HEK293 (cell line): Measurements from ENCODE around the gene AOAH.

Experiments used
- CTCF ChIA-PET: fragments of 350-600 bp; formaldehyde crosslinking; extraction: SDS; loops from one replicate; lab custom pipeline; 2021; ENCODE audit warnings: antibody characterized with exemption; lab: Yijun Ruan, JAX
- POLR2A ChIA-PET: fragments of 300-600 bp; formaldehyde crosslinking; extraction: SDS; loops from one replicate; lab custom pipeline; 2020; ENCODE audit warnings: antibody characterized with exemption, inconsistent platforms; lab: Yijun Ruan, JAX
- H3K27ac ChIP-seq: fragments of 200-500 bp; sonication (Bioruptor generic); 2 replicates; pipeline ENCODE4 v1.5.1; 2014; ENCODE audit warnings: low read depth, low read length, control low read depth, inconsistent platforms; ENCODE audit errors: extremely low read depth
- H3K36me3 ChIP-seq, 2 experiments: fragments of 200-500 bp in 1 of 2; sonication (Bioruptor generic) in 1 of 2; 1 replicate in 1 of 2; 2 replicates in 1 of 2; pipeline ENCODE4 v1.5.1; 2014 to 2017; ENCODE audit warnings: inconsistent platforms in 2 of 2, low read length in 2 of 2; ENCODE audit not compliant: control insufficient read depth in 2 of 2, insufficient read depth in 1 of 2
- H3K4me1 ChIP-seq: fragments of 200-500 bp; sonication (Bioruptor generic); 2 replicates; pipeline ENCODE4 v1.5.1; 2014; ENCODE audit warnings: mild to moderate bottlenecking, low read length, inconsistent platforms; ENCODE audit not compliant: control insufficient read depth, insufficient read depth
- H3K4me3 ChIP-seq: 2 replicates; pipeline ENCODE4 v1.5.1; 2011; ENCODE audit warnings: low read depth, mild to moderate bottlenecking, control low read depth, low read length, moderate library complexity
- H3K9me3 ChIP-seq: fragments of 200-500 bp; sonication (Bioruptor generic); 2 replicates; pipeline ENCODE4 v1.5.1; 2014; ENCODE audit warnings: low read depth, low read length, inconsistent platforms; ENCODE audit not compliant: control insufficient read depth, insufficient read depth
- EGR2 ChIP-seq: fragments of 450-650 bp; formaldehyde crosslinking; IDR thresholded peaks from 2 replicates; pipeline ENCODE4 v1.5.1; 2016; ENCODE audit warnings: low read depth, missing biosample characterization, missing genetic modification characterization
- KLF17 ChIP-seq: fragments of 450-650 bp; formaldehyde crosslinking; IDR thresholded peaks from 2 replicates; pipeline ENCODE4 v1.5.1; 2016; ENCODE audit warnings: missing biosample characterization, missing genetic modification characterization
- MEIS1 ChIP-seq: sonication (generic); formaldehyde crosslinking; IDR thresholded peaks from 2 replicates; pipeline ENCODE4 v1.8.1; 2022; ENCODE audit warnings: missing genetic modification reagents, mild to moderate bottlenecking, borderline replicate concordance
- OVOL3 ChIP-seq: fragments of 450-650 bp; formaldehyde crosslinking; IDR thresholded peaks from 2 replicates; pipeline ENCODE4 v1.5.1; 2016; ENCODE audit warnings: missing biosample characterization, missing genetic modification characterization
- PBX3 ChIP-seq: sonication (generic); formaldehyde crosslinking; IDR thresholded peaks from 2 replicates; pipeline ENCODE4 v1.8.1; 2022; ENCODE audit warnings: mild to moderate bottlenecking, moderate library complexity, missing genetic modification reagents
- SP7 ChIP-seq: fragments of 450-650 bp; formaldehyde crosslinking; IDR thresholded peaks from 2 replicates; pipeline ENCODE4 v1.5.1; 2016; ENCODE audit warnings: missing biosample characterization, missing genetic modification characterization
- WT1 ChIP-seq: fragments of 450-650 bp; formaldehyde crosslinking; IDR thresholded peaks from 2 replicates; pipeline ENCODE4 v1.5.1; 2016; ENCODE audit warnings: missing biosample characterization, missing genetic modification characterization
- YY2 ChIP-seq: fragments of 450-650 bp; formaldehyde crosslinking; IDR thresholded peaks from 2 replicates; pipeline ENCODE4 v1.5.1; 2016; ENCODE audit warnings: missing biosample characterization, missing genetic modification characterization
- ZBTB21 ChIP-seq: fragments of 450-650 bp; formaldehyde crosslinking; IDR thresholded peaks from 2 replicates; pipeline ENCODE4 v1.5.1; 2017; ENCODE audit warnings: missing biosample characterization, missing genetic modification characterization
- ZFHX2 ChIP-seq: fragments of 450-650 bp; formaldehyde crosslinking; conservative IDR thresholded peaks from 2 replicates; pipeline ENCODE4 v1.5.1; 2016; ENCODE audit warnings: missing biosample characterization, missing genetic modification characterization
- ZFP69B ChIP-seq: fragments of 450-650 bp; formaldehyde crosslinking; IDR thresholded peaks from 2 replicates; pipeline ENCODE4 v1.5.1; 2016; ENCODE audit warnings: missing biosample characterization, missing genetic modification characterization
- ZNF121 ChIP-seq: fragments of 450-650 bp; formaldehyde crosslinking; IDR thresholded peaks from 2 replicates; pipeline ENCODE4 v1.5.1; 2016; ENCODE audit warnings: missing biosample characterization, missing genetic modification characterization
- ZNF140 ChIP-seq: fragments of 450-650 bp; formaldehyde crosslinking; IDR thresholded peaks from 2 replicates; pipeline ENCODE4 v1.5.1; 2016; ENCODE audit warnings: missing biosample characterization, missing genetic modification characterization
- ZNF148 ChIP-seq: fragments of 450-650 bp; formaldehyde crosslinking; IDR thresholded peaks from 2 replicates; pipeline ENCODE4 v1.5.0; 2017; ENCODE audit warnings: missing biosample characterization, missing genetic modification characterization, borderline replicate concordance
- ZNF175 ChIP-seq: fragments of 450-650 bp; formaldehyde crosslinking; IDR thresholded peaks from 2 replicates; pipeline ENCODE4 v1.5.1; 2016; ENCODE audit warnings: missing biosample characterization, missing genetic modification characterization
- ZNF239 ChIP-seq: fragments of 450-650 bp; formaldehyde crosslinking; IDR thresholded peaks from 2 replicates; pipeline ENCODE4 v1.5.1; 2016; ENCODE audit warnings: missing biosample characterization, missing genetic modification characterization
- ZNF292 ChIP-seq: fragments of 450-650 bp; formaldehyde crosslinking; IDR thresholded peaks from 2 replicates; pipeline ENCODE4 v1.5.1; 2016; ENCODE audit warnings: low read depth, missing biosample characterization, missing genetic modification characterization, borderline replicate concordance
- ZNF302 ChIP-seq: fragments of 450-650 bp; formaldehyde crosslinking; IDR thresholded peaks from 2 replicates; pipeline ENCODE4 v1.5.1; 2016; ENCODE audit warnings: missing biosample characterization, missing genetic modification characterization, low read depth
- ZNF324 ChIP-seq: fragments of 450-650 bp; formaldehyde crosslinking; IDR thresholded peaks from 2 replicates; pipeline ENCODE4 v1.5.1; 2016; ENCODE audit warnings: missing biosample characterization, missing genetic modification characterization
- ZNF335 ChIP-seq: fragments of 450-650 bp; formaldehyde crosslinking; conservative IDR thresholded peaks from 2 replicates; pipeline ENCODE4 v1.5.1; 2016; ENCODE audit warnings: missing biosample characterization, missing genetic modification characterization
- ZNF354C ChIP-seq: fragments of 450-650 bp; formaldehyde crosslinking; IDR thresholded peaks from 2 replicates; pipeline ENCODE4 v1.5.1; 2016; ENCODE audit warnings: missing biosample characterization, missing genetic modification characterization, low read depth, borderline replicate concordance
- ZNF561 ChIP-seq: fragments of 450-650 bp; IDR thresholded peaks from 2 replicates; pipeline ENCODE4 v1.5.1; 2018; ENCODE audit warnings: missing biosample characterization, missing genetic modification characterization, borderline replicate concordance
- ZNF580 ChIP-seq: fragments of 450-650 bp; formaldehyde crosslinking; IDR thresholded peaks from 2 replicates; pipeline ENCODE4 v1.5.1; 2016; ENCODE audit warnings: missing biosample characterization, missing genetic modification characterization
- ZNF677 ChIP-seq: fragments of 450-650 bp; IDR thresholded peaks from 2 replicates; pipeline ENCODE4 v1.5.0; 2018; ENCODE audit warnings: missing biosample characterization, mild to moderate bottlenecking, missing genetic modification characterization, moderate library complexity
- ZNF692 ChIP-seq: fragments of 450-650 bp; formaldehyde crosslinking; IDR thresholded peaks from 2 replicates; pipeline ENCODE4 v1.5.1; 2016; ENCODE audit warnings: missing biosample characterization, missing genetic modification characterization
- ZNF843 ChIP-seq: fragments of 450-650 bp; formaldehyde crosslinking; IDR thresholded peaks from 2 replicates; pipeline ENCODE4 v1.5.1; 2016; ENCODE audit warnings: missing biosample characterization, missing genetic modification characterization
- TF ChIP-seq, protein P1 (sequence below): IDR thresholded peaks from 2 replicates; pipeline ENCODE4 v1.6.1; 2011; ENCODE audit warnings: mild to moderate bottlenecking, low read depth, low read length, borderline replicate concordance
- TF ChIP-seq, protein P2 (sequence below): fragments of 450-650 bp; formaldehyde crosslinking; IDR thresholded peaks from 2 replicates; pipeline ENCODE4 v1.5.1; 2017; ENCODE audit warnings: missing biosample characterization, missing genetic modification characterization

Gene AOAH

DNA sequence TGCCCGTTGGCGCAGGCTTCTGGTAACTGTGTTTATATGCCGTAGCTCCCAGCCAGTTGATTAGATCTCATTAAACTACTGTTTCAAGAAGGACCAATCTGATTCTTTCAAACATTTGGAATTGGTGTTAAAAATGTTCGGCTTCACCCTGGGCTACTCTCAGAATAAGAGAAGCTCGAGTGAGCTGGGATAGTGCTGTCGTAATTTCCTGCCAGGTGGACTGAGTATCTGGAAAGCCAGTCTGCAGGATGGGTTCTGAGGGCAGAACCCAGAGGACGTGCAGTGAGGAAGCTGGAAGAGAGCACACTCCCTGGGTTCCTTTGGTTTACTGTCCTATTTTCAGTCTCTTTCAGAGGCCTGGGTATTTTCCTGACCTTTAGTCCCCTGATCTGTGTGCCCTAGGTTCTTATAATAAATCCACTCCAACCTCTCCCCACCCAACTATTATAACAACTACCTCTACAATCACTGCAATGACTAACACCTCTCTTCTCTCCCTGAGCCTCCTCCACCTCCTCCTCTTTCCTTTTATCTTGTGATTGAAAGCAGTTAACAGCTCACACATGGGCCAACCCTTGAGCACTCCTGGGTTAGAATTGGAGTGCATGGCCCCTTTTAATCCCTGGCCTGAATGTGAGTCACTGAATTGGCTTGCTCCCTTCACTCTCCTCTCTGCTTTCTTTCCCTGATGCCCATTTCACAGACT is 63.0 kb downstream of the AOAH start:
- POLR2A ChIA-PET, result no interaction called here
- H3K9me3 ChIP-seq, result no peaks in the 10 kb centered on the region
- no peaks in the 10 kb centered on the region for H3K36me3 ChIP-seq
- CTCF ChIA-PET, result interaction anchor here (2.1 kb wide), 1 partner anchor 10 kb away, joined by 11 read pairs; no protein-coding TSS in a partner anchor
- no peaks in the 10 kb centered on the region for H3K4me1 ChIP-seq
- H3K27ac ChIP-seq, result no peak overlapping the region
- no peak overlapping the region for H3K4me3 ChIP-seq
- TF ChIP-seq YY2 (tag by site-specific recombination) (no peak), PBX3 (no peak), ZBTB21 (no peak), ZNF843 (no peak), ZNF239 (tag by site-specific recombination) (no peak), MEIS1 (CRISPR knock-in tag) (peak; percentile 85), ZNF580 (tag by site-specific recombination) (no peak), ZNF175 (tag by site-specific recombination) (no peak), SP7 (tag by site-specific recombination) (peak; percentile 30; the same call in 1 of the 2 replicates), ZNF677 (tag by site-specific recombination) (no peak), EGR2 (tag by site-specific recombination) (peak; percentile 72), ZNF324 (tag by site-specific recombination) (no peak), KLF17 (peak; percentile 28; the same call in 1 of the 2 replicates), OVOL3 (tag by site-specific recombination) (no peak), ZFP69B (tag by site-specific recombination) (peak; percentile 69), ZNF292 (tag by site-specific recombination) (no peak), ZNF335 (tag by site-specific recombination) (no peak), ZNF561 (tag by site-specific recombination) (no peak), ZNF140 (tag by site-specific recombination) (no peak), ZNF121 (tag by site-specific recombination) (no peak), ZFHX2 (tag by site-specific recombination) (peak; percentile 47), ZNF302 (no peak), WT1 (tag by site-specific recombination) (no peak), ZNF148 (tag by site-specific recombination) (no peak), ZNF354C (no peak), ZNF692 (tag by site-specific recombination) (peak; percentile 66)
- TF ChIP-seq, protein P1, sequence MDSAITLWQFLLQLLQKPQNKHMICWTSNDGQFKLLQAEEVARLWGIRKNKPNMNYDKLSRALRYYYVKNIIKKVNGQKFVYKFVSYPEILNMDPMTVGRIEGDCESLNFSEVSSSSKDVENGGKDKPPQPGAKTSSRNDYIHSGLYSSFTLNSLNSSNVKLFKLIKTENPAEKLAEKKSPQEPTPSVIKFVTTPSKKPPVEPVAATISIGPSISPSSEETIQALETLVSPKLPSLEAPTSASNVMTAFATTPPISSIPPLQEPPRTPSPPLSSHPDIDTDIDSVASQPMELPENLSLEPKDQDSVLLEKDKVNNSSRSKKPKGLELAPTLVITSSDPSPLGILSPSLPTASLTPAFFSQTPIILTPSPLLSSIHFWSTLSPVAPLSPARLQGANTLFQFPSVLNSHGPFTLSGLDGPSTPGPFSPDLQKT, result no peak
- TF ChIP-seq, protein P2, sequence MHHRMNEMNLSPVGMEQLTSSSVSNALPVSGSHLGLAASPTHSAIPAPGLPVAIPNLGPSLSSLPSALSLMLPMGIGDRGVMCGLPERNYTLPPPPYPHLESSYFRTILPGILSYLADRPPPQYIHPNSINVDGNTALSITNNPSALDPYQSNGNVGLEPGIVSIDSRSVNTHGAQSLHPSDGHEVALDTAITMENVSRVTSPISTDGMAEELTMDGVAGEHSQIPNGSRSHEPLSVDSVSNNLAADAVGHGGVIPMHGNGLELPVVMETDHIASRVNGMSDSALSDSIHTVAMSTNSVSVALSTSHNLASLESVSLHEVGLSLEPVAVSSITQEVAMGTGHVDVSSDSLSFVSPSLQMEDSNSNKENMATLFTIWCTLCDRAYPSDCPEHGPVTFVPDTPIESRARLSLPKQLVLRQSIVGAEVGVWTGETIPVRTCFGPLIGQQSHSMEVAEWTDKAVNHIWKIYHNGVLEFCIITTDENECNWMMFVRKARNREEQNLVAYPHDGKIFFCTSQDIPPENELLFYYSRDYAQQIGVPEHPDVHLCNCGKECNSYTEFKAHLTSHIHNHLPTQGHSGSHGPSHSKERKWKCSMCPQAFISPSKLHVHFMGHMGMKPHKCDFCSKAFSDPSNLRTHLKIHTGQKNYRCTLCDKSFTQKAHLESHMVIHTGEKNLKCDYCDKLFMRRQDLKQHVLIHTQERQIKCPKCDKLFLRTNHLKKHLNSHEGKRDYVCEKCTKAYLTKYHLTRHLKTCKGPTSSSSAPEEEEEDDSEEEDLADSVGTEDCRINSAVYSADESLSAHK, result no peak
